ENCODE results near the gene USE1. TPM values are rescaled to one million over a fixed set of nuclear protein-coding genes. Genes with fewer than 3 reads are reported as not detected.

USE1 gene
- total RNA-seq, 1 experiment from 2014 or later: 47.9 TPM

DNA sequence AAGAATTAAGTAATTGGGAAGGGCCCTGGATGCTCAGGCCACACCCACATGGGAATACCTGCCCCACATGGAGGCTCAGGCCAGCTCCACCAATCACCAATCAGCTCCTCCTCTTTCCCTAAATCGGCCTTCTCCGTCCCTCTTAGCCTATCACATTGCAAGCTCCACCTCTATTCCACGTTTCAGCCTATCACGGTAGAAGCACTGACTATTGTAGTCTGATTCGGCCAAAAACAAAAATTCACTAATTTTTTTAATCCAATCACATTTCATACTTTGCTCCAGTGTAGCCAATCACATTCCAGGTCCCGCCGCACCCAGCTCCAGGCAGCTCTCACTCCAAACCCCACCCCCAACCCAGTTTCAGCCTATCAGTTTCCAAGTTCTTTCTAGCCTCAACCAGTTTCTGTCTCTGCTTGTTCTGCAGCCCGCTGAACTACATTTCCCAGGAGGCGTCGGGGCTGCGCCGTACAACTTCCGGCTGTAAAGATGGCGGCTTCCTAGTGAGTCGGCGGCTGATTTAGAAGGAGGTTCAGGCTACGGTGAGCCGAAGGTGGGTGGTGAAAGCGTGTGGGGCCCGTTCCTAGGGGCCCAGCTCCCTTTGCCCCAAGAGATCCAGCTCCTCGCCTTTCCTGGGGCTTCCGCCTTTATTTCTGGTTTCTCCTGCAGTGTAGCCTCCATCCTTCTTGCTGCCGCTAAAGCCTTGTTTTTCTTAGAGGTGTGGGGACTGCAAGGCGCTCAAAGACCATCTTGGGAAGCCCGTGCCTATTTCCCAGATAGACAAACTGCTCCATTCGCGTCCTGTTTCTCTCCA lies 52.0 kb downstream of the USE1 start, which contains the start of gene BABAM1:
Gene BABAM1 (plus strand): TSS at position 469 of the 814 bp plus-strand sequence. CDS start 1,364 bp downstream, outside the sequence.
- peaks cover 6% of the 10 kb centered on the region for H3K4me1 Mint-ChIP-seq (ENCODE audit: insufficient read depth, unreplicated experiment)
- ChIA-PET CTCF (interaction anchor here (0.6 to 2.1 kb wide), 5 partner anchors 14 to 531 kb away, joined by 3 to 18 read pairs (median 5); partner anchors contain the start of gene ANKLE1), POLR2A (interaction anchor here (0.6 to 2.9 kb wide), 24 partner anchors 12 to 315 kb away, joined by 3 to 21 read pairs (median 6); partner anchors contain the start of genes ANKLE1, DDA1, MVB12A and MYO9B)
- peak within 1 kb of the TSS; percentile 93 for H3K27ac Mint-ChIP-seq (ENCODE audit: low read depth, unreplicated experiment)
- BruUV-seq (replicated peaks): no TSS peak
- H3K36me3 Mint-ChIP-seq (ENCODE audit: insufficient read depth, unreplicated experiment): peaks cover 41% of the 10 kb centered on the region
- intact Hi-C loops (cut with micrococcal nuclease): no loop called here
- peak within 1 kb of the TSS; percentile 84 for H3K4me3 Mint-ChIP-seq (ENCODE audit: unreplicated experiment)
- peaks cover 7% of the 10 kb centered on the region for H3K9me3 Mint-ChIP-seq (ENCODE audit: unreplicated experiment)
- no peak for TF ChIP-seq CTCF (IDR thresholded peaks at IDR 0.05; ENCODE audit: unreplicated experiment)
- peak; percentile 99 for DNase-seq (ENCODE audit: unreplicated experiment)
- no peaks in the 10 kb centered on the region for H3K27me3 Mint-ChIP-seq (ENCODE audit: insufficient read depth, unreplicated experiment)

- intact Hi-C loops (cut with micrococcal nuclease): no loop called here
- peak overlapping the region; percentile 84 for H3K4me3 Mint-ChIP-seq (ENCODE audit: unreplicated experiment)
- POLR2A ChIA-PET: interaction anchor here (0.7 to 2.3 kb wide), 4 partner anchors 20 to 609 kb away, joined by 3 to 21 read pairs (median 5); no protein-coding TSS in a partner anchor
- DNase-seq (ENCODE audit: unreplicated experiment): no peak
- peaks cover 6% of the 10 kb centered on the region for H3K4me1 Mint-ChIP-seq (ENCODE audit: insufficient read depth, unreplicated experiment)
- BruUV-seq (replicated peaks): no TSS peak
- H3K27ac Mint-ChIP-seq (ENCODE audit: low read depth, unreplicated experiment): no peak overlapping the region
- CTCF ChIA-PET: no interaction called here
- H3K27me3 Mint-ChIP-seq (ENCODE audit: insufficient read depth, unreplicated experiment): no peaks in the 10 kb centered on the region
- H3K9me3 Mint-ChIP-seq (ENCODE audit: unreplicated experiment): peaks cover 7% of the 10 kb centered on the region
- no peak for TF ChIP-seq CTCF (IDR thresholded peaks at IDR 0.05; ENCODE audit: unreplicated experiment)
- H3K36me3 Mint-ChIP-seq (ENCODE audit: insufficient read depth, unreplicated experiment): peaks cover 50% of the 10 kb centered on the region
Measured at GRCh38 chr19:17268754-17269153, 53.6 kb downstream of the USE1 start.

Other genes starting within 250 kb of the USE1 start
- 1.3 and 2.3 TPM in 2 replicates for gene CPAMD8, start 188.5 kb upstream of the USE1 start, total RNA-seq (2022)
- gene HAUS8, start 139.9 kb upstream of the USE1 start, total RNA-seq (2022): 6.6 and 8.4 TPM in 2 replicates
- gene MYO9B, start 139.6 kb upstream of the USE1 start, total RNA-seq (2022): 43.5 and 49.5 TPM in 2 replicates
- 13.7 and 14.3 TPM in 2 replicates for gene OCEL1, start 10.9 kb downstream of the USE1 start, total RNA-seq (2022)
- 32.8 and 36.3 TPM in 2 replicates for gene NR2F6, start 30.6 kb downstream of the USE1 start, total RNA-seq (2022)
- not detected in 2 replicates for gene USHBP1, start 49.4 kb downstream of the USE1 start, total RNA-seq (2022)
- gene BABAM1, start 52.1 kb downstream of the USE1 start, total RNA-seq (2022): 96.1 and 104 TPM in 2 replicates
- gene ANKLE1, start 66.5 kb downstream of the USE1 start, total RNA-seq (2022): 0.16 and 1.0 TPM in 2 replicates
- 4.1 and 6.4 TPM in 2 replicates for gene ABHD8, start 88.1 kb downstream of the USE1 start, total RNA-seq (2022)
- 58.8 and 65.8 TPM in 2 replicates for gene MRPL34, start 90.5 kb downstream of the USE1 start, total RNA-seq (2022)
- 57.4 and 60.4 TPM in 2 replicates for gene DDA1, start 94.2 kb downstream of the USE1 start, total RNA-seq (2022)
- gene ANO8, start 119.5 kb downstream of the USE1 start, total RNA-seq (2022): 13.0 and 14.5 TPM in 2 replicates
- gene GTPBP3, start 122.2 kb downstream of the USE1 start, total RNA-seq (2022): 24.8 and 27.9 TPM in 2 replicates
- gene PLVAP, start 162.0 kb downstream of the USE1 start, total RNA-seq (2022): not detected in 2 replicates
- 0.37 TPM in 1 of 2 replicates, not detected in the other for gene CCDC194, start 178.8 kb downstream of the USE1 start, total RNA-seq (2022)
- gene BST2, start 190.3 kb downstream of the USE1 start, total RNA-seq (2022): 19.6 and 24.8 TPM in 2 replicates
- gene MVB12A, start 204.7 kb downstream of the USE1 start, total RNA-seq (2022): 47.7 and 51.1 TPM in 2 replicates
- gene TMEM221, start 233.3 kb downstream of the USE1 start, total RNA-seq (2022): not detected in 2 replicates
- gene NXNL1, start 245.6 kb downstream of the USE1 start, total RNA-seq (2022): not detected in 2 replicates